Neural cell (in vitro differentiated cells): ENCODE measurements around the gene PIEZO1. TPM values are rescaled to one million over a fixed set of nuclear protein-coding genes. Genes with fewer than 3 reads are reported as not detected.

Experiments used
- H2AFZ ChIP-seq: fragments of 200-600, 300-800 bp; sonication (generic), shearing (Covaris generic); 2 replicates; pipeline ENCODE4 v1.6.0; 2014; ENCODE audit warnings: low read depth, mild to moderate bottlenecking, antibody characterized with exemption, low read length, moderate library complexity
- H3F3A ChIP-seq: fragments of 200-600 bp; shearing (Covaris generic); 2 replicates; pipeline ENCODE4 v1.6.1; 2016; ENCODE audit warnings: mild to moderate bottlenecking, moderate library complexity, mixed read lengths, antibody characterized with exemption, low read length; ENCODE audit not compliant: insufficient read depth, poor library complexity, severe bottlenecking
- H3K27ac ChIP-seq: fragments of 200-600, 300-800 bp; sonication (generic), shearing (Covaris generic); 2 replicates; pipeline ENCODE4 v1.5.1; 2014; ENCODE audit warnings: mild to moderate bottlenecking, low read length, moderate library complexity
- H3K27me3 ChIP-seq: fragments of 300-800, 200-600 bp; sonication (generic), shearing (Covaris generic); 2 replicates; pipeline ENCODE4 v1.6.0; 2014; ENCODE audit warnings: mild to moderate bottlenecking, low read depth, low read length, moderate library complexity; ENCODE audit not compliant: insufficient read depth
- H3K36me3 ChIP-seq: fragments of 300-800, 200-600 bp; sonication (generic), shearing (Covaris generic); 2 replicates; pipeline ENCODE4 v1.5.1; 2014; ENCODE audit warnings: mild to moderate bottlenecking, antibody characterized with exemption, low read length, moderate library complexity; ENCODE audit not compliant: insufficient read depth
- H3K4me2 ChIP-seq: fragments of 300-800, 200-600 bp; sonication (generic), shearing (Covaris generic); 2 replicates; pipeline ENCODE4 v1.6.0; 2014; ENCODE audit warnings: mild to moderate bottlenecking, low read length
- H3K4me3 ChIP-seq: fragments of 300-800, 200-600 bp; sonication (generic), shearing (Covaris generic); 2 replicates; pipeline ENCODE4 v1.5.1; 2014; ENCODE audit warnings: mild to moderate bottlenecking, low read length, moderate library complexity
- H3K79me2 ChIP-seq: fragments of 200-600 bp; shearing (Covaris generic); replicated peaks from 2 replicates; pipeline ENCODE4 v1.6.0; 2014; ENCODE audit warnings: mild to moderate bottlenecking, low read length, moderate library complexity; ENCODE audit not compliant: insufficient read depth
- H3K9ac ChIP-seq: fragments of 300-800, 200-600 bp; sonication (generic), shearing (Covaris generic); 2 replicates; pipeline ENCODE4 v1.6.1; 2016; ENCODE audit warnings: mild to moderate bottlenecking, low read length, mixed read lengths
- H3K9me2 ChIP-seq: fragments of 200-600 bp; shearing (Covaris generic); 2 replicates; pipeline ENCODE4 v1.6.1; 2016; ENCODE audit warnings: mild to moderate bottlenecking, low read length, mixed read lengths; ENCODE audit not compliant: insufficient read depth
- H3K9me3 ChIP-seq: fragments of 200-600, 300-800 bp; sonication (generic), shearing (Covaris generic); 2 replicates; pipeline ENCODE4 v1.6.1; 2016; ENCODE audit warnings: mild to moderate bottlenecking, mixed run types, low read length, moderate library complexity, mixed read lengths
- H4K20me1 ChIP-seq: fragments of 200-600 bp; shearing (Covaris generic); 2 replicates; pipeline ENCODE4 v1.6.1; 2016; ENCODE audit warnings: mild to moderate bottlenecking, mixed run types; ENCODE audit not compliant: insufficient read depth
- CTCF ChIP-seq: fragments of 450-650 bp; IDR thresholded peaks from 2 replicates; pipeline ENCODE4 v1.5.1; 2014; ENCODE audit warnings: antibody characterized with exemption, mild to moderate bottlenecking, moderate library complexity; ENCODE audit not compliant: poor library complexity, severe bottlenecking
- EP300 ChIP-seq: fragments of 450-650 bp; conservative IDR thresholded peaks from 2 replicates; pipeline ENCODE4 v1.6.1; 2014; ENCODE audit warnings: antibody characterized with exemption, mild to moderate bottlenecking, moderate library complexity; ENCODE audit not compliant: poor library complexity, severe bottlenecking
- EZH2 ChIP-seq: fragments of 200-600, 300-800 bp; shearing (Covaris generic), sonication (generic); IDR thresholded peaks from 2 replicates; pipeline ENCODE4 v1.6.1; 2014; ENCODE audit warnings: antibody characterized with exemption, low read length, borderline replicate concordance, mild to moderate bottlenecking; ENCODE audit not compliant: insufficient read depth, poor library complexity, severe bottlenecking
- MXI1 ChIP-seq: fragments of 450-650 bp; conservative IDR thresholded peaks from 2 replicates; pipeline ENCODE4 v1.6.1; 2014; ENCODE audit warnings: antibody characterized with exemption, mild to moderate bottlenecking; ENCODE audit not compliant: poor library complexity, severe bottlenecking
- POLR2AphosphoS5 ChIP-seq: IDR thresholded peaks from 2 replicates; pipeline ENCODE4 v1.6.1; 2012
- RAD21 ChIP-seq: fragments of 450-650 bp; conservative IDR thresholded peaks from 2 replicates; pipeline ENCODE4 v1.6.1; 2014; ENCODE audit warnings: antibody characterized with exemption, mild to moderate bottlenecking, moderate library complexity
- REST ChIP-seq: IDR thresholded peaks from 2 replicates; pipeline ENCODE4 v1.6.1; 2012; ENCODE audit warnings: borderline replicate concordance
- SMC3 ChIP-seq: fragments of 450-650 bp; conservative IDR thresholded peaks from 2 replicates; pipeline ENCODE4 v1.6.1; 2014; ENCODE audit warnings: antibody characterized with exemption, mild to moderate bottlenecking, moderate library complexity; ENCODE audit not compliant: poor library complexity
- TAF1 ChIP-seq: IDR thresholded peaks from 2 replicates; pipeline ENCODE4 v1.6.1; 2012; ENCODE audit warnings: low read depth
- polyA plus RNA-seq: library from polyadenylated mRNA; depleted of rRNA; stranded (reverse); fragments of >200 nt; gene quantifications from 2 replicates; pipeline ENCODE4 v1.2.3, GENCODE V29; 2014

Gene PIEZO1
- polyA plus RNA-seq, 1 donor from 2014 or later, result not detected

GRCh38 chr16:88737298-88738150 lies 47.5 kb downstream of the PIEZO1 start:
- Histone ChIP-seq H3K9me3 (no peaks in the 10 kb centered on the region), H3K9me2 (no peaks in the 10 kb centered on the region), H3K79me2 (no peaks in the 10 kb centered on the region), H4K20me1 (no peaks in the 10 kb centered on the region), H3K27ac (no peak overlapping the region), H3K27me3 (no peaks in the 10 kb centered on the region), H3F3A (no peaks in the 10 kb centered on the region), H3K4me3 (peak overlapping the region; percentile 31), H3K4me2 (no peak overlapping the region), H3K36me3 (no peaks in the 10 kb centered on the region), H3K9ac (no peak overlapping the region), H2AFZ (no peak overlapping the region)
- peak; percentile 99 for TF ChIP-seq CTCF
- no peak for TF ChIP-seq REST
- no peak for TF ChIP-seq EZH2
- peak; percentile 75 for TF ChIP-seq MXI1
- no peak for TF ChIP-seq TAF1
- peak; percentile 82 for TF ChIP-seq RAD21
- no peak for TF ChIP-seq EP300
- peak; percentile 95 for TF ChIP-seq SMC3
- TF ChIP-seq POLR2AphosphoS5, result no peak

GRCh38 chr16:88736496-88736895 lies 48.5 kb downstream of the PIEZO1 start:
- Histone ChIP-seq H3K9me3 (no peaks in the 10 kb centered on the region), H3K79me2 (no peaks in the 10 kb centered on the region), H2AFZ (no peak overlapping the region), H3K27me3 (no peaks in the 10 kb centered on the region), H3F3A (no peaks in the 10 kb centered on the region), H3K4me2 (no peak overlapping the region), H4K20me1 (no peaks in the 10 kb centered on the region), H3K4me3 (no peak overlapping the region), H3K27ac (no peak overlapping the region), H3K9me2 (no peaks in the 10 kb centered on the region), H3K36me3 (no peaks in the 10 kb centered on the region), H3K9ac (no peak overlapping the region)
- no peak for TF ChIP-seq EZH2
- TF ChIP-seq POLR2AphosphoS5, result no peak
- TF ChIP-seq SMC3, result no peak
